Measurements from ENCODE around the gene PI4K2B.
A peak's percentile ranks its signal among the peaks of the same experiment; 100 is the strongest.
"Not testable (repeated sequence)": the region's sequence is repeated elsewhere in the genome, so short reads cannot be mapped to it uniquely, and the experiment has no call there.

Gene PI4K2B

DNA sequence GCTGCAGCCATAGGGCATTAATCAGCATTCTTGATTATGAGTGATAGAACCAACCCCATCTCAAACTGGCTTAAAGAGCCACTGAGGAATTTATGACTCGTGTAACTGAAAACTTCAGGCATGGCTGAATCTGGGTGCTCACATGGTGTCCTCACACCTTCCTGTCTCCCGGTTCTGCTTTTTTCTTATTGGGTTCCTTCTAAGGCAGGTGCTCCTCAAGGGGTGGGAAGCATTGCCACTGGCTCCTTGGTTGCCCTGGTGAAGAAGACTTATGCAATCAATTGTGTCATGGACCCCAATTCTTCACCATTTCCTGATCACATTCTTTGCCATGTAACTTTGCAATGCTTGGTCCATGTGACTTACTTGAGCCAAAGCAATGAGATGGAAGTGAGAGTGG is 74.5 kb downstream of the PI4K2B start:
- DNase-seq: no peak

DNA sequence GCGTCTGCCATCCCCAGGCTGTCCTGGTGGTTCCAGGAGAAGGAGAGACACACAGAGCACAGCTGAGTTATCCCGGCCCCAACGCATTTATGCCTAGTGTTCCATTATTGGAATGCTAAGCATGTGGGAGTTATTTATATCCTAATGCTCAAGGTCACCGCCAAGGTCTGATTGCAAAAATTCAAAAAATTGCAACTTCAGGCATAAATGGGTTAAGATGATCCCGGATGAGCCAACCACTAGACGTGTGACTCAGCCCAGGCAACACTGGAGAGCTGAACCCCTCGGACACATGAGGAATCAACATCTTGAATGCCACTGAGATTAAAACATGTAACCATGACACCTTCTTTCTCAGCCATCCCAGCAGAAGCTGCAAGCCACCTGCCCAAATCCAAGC is 74.9 kb downstream of the PI4K2B start:
- DNase-seq: no peak

DNA sequence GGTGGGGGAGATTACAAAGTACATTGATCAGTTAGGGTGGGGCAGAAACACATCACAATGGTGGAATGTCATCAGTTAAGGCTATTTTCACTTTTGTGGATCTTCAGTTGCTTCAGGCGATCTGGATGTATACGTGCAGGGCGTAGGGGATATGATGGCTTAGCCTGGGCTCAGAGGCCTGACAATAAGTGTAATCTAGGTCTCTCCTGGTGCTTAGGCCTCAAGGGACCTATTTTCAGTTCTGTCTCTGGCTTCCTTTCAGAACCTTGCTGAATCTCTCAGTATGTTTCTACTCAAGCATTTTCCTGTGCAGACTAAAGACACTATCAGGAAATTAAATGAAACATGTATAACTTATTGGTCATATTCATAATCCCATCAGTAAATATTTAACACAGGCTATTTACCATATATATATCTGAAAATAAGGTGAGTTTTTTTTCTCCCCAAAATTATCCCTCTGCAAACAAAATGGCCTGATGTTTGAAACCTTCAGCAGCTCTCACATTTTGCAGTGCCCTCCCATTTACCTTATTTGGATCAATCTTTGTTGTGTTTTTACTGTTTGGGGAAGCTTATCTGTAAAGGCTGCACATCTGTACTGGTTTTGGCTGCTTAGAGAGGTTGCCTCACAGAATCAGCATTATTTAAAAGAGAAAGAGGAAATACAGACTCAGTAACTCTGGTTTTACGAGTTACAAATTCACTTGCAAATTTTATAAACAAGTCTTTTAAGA is 76.4 kb downstream of the PI4K2B start:
- DNase-seq: no peak

DNA sequence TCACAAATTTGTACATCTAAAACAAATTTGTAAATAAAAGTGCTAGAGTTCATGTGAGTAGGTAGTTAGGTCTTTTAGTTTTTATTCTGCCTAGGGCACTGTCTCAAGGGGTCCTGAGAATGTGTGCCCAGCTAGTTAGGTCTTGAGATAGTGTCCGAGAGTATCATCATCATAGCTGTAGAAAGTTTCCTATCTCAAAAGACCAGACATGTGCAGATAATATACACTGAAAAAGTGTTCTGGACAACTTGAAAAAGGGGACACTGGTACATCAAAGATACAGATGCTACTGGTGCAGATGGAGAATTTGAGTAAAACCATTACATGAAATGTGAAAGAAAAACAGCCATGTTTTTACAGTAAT is 77.0 kb downstream of the PI4K2B start:
- DNase-seq: no peak

DNA sequence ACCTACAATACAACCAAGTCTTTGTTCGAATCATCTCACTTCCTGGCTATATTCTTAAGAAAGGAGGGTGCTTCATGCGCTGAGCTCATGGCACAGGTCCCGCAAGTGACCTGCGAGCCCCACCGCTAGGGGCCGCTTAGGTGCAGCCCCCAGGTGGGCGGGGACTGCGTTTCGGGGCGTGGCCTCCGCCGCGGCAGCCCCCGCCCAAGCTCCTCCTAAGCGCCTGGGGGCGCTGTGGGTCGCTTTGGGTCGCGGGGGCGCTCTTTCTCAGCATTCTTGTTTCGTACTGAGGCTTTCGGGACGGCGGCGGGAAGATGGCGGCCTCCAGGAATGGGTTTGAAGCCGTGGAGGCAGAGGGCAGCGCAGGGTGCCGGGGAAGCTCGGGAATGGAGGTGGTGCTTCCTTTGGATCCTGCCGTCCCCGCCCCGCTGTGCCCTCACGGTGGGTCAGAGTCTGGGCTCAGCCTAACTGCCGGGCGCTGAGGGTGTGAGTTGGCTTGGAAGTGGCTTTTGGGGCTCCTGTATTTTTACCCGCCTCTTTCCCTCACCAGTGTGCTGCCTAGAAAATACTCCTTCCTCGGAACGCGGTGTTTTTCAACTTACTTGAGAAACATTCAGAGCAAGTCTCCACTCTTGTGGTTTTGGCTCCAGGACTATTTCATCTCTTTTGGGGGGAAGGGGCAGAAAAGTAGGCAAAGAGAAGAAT is 78.8 kb downstream of the PI4K2B start, which contains the start of gene ZCCHC4:
ZCCHC4 (plus strand) TSS at position 279 of the 705 bp plus-strand sequence; CDS start at position 315, 36 bp downstream.
- DNase-seq: peak; percentile 90

DNA sequence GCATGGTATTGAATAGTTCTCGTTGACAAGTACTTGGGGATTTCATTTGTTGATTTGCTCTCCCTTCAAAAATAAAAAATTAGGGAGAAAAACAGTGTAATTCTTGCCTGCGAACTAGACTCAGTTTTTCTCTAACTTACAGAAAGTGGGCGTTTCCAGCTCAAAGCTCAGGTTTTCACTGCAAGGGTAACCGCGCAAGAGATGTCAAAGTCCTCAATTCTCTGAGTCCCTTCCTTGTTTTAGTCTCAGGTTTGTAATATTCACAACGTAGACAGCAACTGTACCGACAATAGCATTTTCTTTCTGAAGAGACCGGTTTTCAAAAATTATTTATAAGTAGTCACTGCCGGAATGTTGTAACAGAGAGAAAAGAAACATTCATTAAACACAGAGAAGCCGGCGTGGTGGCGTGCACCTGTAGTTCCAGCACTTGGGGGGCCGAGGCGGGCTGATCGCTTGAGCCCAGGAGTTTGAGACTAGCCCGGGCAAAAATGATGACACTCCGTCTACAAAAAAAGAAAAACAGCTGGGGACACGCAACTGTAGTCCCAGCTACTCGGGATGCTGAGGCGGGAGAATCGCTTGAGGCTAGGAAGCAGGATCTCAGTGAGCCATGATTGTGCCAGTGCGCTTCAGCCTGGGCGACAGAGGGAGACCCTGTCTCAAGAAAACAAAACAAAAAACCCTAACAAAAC is 79.5 kb downstream of the PI4K2B start:
- DNase-seq: no peak

DNA sequence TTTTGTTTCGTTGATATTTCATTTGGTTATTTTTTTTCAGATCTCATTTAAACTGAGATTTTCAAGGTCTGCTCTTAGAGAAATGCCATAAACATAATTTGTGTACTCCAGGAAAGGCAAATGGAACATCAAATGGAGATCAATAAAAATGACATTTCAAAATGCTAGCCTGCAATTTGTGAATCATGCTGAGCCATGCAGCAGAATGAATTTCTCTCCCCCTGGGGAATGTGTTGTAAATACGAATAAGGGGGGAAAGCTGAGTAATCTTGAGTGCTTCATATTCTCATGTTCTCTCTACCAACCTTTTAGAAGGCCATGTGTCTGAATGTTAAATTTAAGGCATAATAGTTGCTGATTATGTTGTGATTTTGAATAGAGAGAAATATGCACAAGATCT is 86.5 kb downstream of the PI4K2B start:
- no peak for DNase-seq

DNA sequence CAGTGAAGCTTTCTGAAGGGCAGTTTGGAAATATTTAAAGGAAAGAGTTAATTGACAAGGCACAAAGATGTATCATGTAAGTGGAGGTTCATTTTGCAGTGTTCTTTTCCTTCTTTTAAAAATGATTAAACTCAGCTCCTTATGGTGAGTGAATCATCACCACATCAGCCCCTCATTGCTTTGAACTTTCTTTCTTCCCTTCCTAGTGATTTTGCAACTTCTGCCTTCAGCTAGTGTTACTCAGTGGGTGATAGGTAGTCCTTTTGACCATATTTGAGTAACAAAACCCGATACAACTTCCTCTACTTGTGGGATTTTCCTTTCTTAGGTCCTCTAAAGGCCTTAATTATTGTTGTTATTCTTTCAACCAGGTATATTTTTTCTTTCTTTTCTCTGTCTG is 86.9 kb downstream of the PI4K2B start:
- DNase-seq: no peak

DNA sequence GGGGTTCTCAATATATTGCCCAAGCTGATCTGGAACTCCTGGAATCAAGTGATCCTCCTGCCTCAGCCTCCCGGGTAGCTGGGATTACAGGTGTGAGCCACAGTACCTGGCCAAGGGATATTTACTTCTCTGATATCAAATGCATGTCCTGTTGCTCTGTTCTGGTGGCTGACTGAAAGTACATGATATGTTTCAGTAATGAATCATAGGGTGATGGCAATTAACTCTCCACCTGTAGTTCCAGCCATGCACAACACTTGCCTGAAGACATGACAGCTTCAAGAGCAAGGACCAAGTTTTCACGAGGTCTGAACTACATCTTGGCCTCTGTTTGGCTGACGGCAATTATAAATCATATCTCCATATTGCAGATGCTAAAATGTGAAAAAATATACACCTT is 87.9 kb downstream of the PI4K2B start:
- no peak for DNase-seq

DNA sequence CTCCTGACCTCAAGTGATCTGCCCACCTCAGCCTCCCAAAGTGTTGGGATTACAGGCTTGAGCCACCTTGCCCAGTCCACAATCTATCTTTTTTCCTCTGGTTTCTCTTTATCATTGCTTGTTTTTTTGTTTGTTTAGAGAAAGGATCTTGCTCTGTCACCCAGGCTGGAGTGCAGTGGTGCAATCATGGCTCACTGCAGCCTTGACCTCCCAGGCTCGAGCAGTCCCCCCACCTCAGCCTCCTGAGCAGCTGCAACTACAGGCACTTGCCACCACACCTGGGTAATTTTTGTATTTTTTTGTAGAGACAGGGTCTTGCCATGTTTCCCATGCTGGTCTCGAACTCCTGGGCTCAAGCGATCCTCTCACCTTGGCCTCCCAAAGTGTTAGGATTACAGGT is 94.6 kb downstream of the PI4K2B start:
- not testable (repeated sequence) for DNase-seq

Measured in left hindlimb (tissue), 1 donor.